KOPT-K1 (cell line): ENCODE measurements around the gene SNRPD2.

Source experiments
- H3K27ac ChIP-seq: fragments of 200-600 bp; sonication (generic); 2 replicates; pipeline ENCODE4 v1.5.1; 2016; ENCODE audit warnings: antibody characterized with exemption, mild to moderate bottlenecking, low read depth, low read length; ENCODE audit not compliant: poor library complexity, severe bottlenecking
- H3K36me3 ChIP-seq: fragments of 200-600 bp; sonication (generic); 2 replicates; pipeline ENCODE4 v1.5.1; 2017; ENCODE audit warnings: antibody characterized with exemption, mild to moderate bottlenecking, low read length, moderate library complexity; ENCODE audit not compliant: insufficient read depth
- H3K9me3 ChIP-seq: fragments of 200-600 bp; sonication (generic); 2 replicates; pipeline ENCODE4 v1.5.1; 2017; ENCODE audit warnings: antibody characterized with exemption, low read length, mild to moderate bottlenecking; ENCODE audit not compliant: insufficient read depth, poor library complexity, severe bottlenecking

Gene SNRPD2

GRCh38 chr19:45677351-45678230, 14.2 kb downstream of the SNRPD2 start:
- no peaks in the 10 kb centered on the region for H3K9me3 ChIP-seq
- H3K27ac ChIP-seq, result no peak overlapping the region
- no peaks in the 10 kb centered on the region for H3K36me3 ChIP-seq

GRCh38 chr19:45676851-45677263, 14.9 kb downstream of the SNRPD2 start:
- H3K36me3 ChIP-seq, result no peaks in the 10 kb centered on the region
- H3K27ac ChIP-seq, result no peak overlapping the region
- no peaks in the 10 kb centered on the region for H3K9me3 ChIP-seq

GRCh38 chr19:45674946-45675345, 16.8 kb downstream of the SNRPD2 start:
- H3K27ac ChIP-seq, result no peak overlapping the region
- H3K9me3 ChIP-seq, result no peaks in the 10 kb centered on the region
- no peaks in the 10 kb centered on the region for H3K36me3 ChIP-seq

GRCh38 chr19:45670670-45671453, 20.9 kb downstream of the SNRPD2 start:
- H3K9me3 ChIP-seq, result no peaks in the 10 kb centered on the region
- H3K36me3 ChIP-seq, result no peaks in the 10 kb centered on the region
- H3K27ac ChIP-seq, result no peak overlapping the region

GRCh38 chr19:45668342-45668871, 23.3 kb downstream of the SNRPD2 start:
- no peak overlapping the region for H3K27ac ChIP-seq
- no peaks in the 10 kb centered on the region for H3K36me3 ChIP-seq
- no peaks in the 10 kb centered on the region for H3K9me3 ChIP-seq

- Histone ChIP-seq H3K27ac (no peak within 1 kb of the TSS), H3K9me3 (no peaks in the 10 kb centered on the region), H3K36me3 (no peaks in the 10 kb centered on the region)
Observed at GRCh38 chr19:45667620-45668341, 24.0 kb downstream of the SNRPD2 start, which contains the start of gene GIPR. GIPR (plus strand) TSS chr19:45668221; CDS start chr19:45669521, 1,300 bp downstream.

GRCh38 chr19:45664575-45664974, 27.2 kb downstream of the SNRPD2 start:
- Histone ChIP-seq H3K27ac (no peak overlapping the region), H3K9me3 (no peaks in the 10 kb centered on the region), H3K36me3 (no peaks in the 10 kb centered on the region)

GRCh38 chr19:45663800-45664199, 28.0 kb downstream of the SNRPD2 start:
- H3K9me3 ChIP-seq, result no peaks in the 10 kb centered on the region
- H3K27ac ChIP-seq, result no peak overlapping the region
- H3K36me3 ChIP-seq, result no peaks in the 10 kb centered on the region

- Histone ChIP-seq H3K36me3 (no peaks in the 10 kb centered on the region), H3K27ac (no peak overlapping the region), H3K9me3 (no peaks in the 10 kb centered on the region)
Observed at GRCh38 chr19:45660636-45661035, 31.1 kb downstream of the SNRPD2 start.

GRCh38 chr19:45659096-45659729, 32.5 kb downstream of the SNRPD2 start:
- no peaks in the 10 kb centered on the region for H3K36me3 ChIP-seq
- H3K9me3 ChIP-seq, result no peaks in the 10 kb centered on the region
- H3K27ac ChIP-seq, result no peak overlapping the region

GRCh38 chr19:45657520-45658167, 34.1 kb downstream of the SNRPD2 start:
- Histone ChIP-seq H3K9me3 (no peaks in the 10 kb centered on the region), H3K36me3 (no peaks in the 10 kb centered on the region), H3K27ac (no peak overlapping the region)

GRCh38 chr19:45655073-45655472, 36.7 kb downstream of the SNRPD2 start:
- no peaks in the 10 kb centered on the region for H3K36me3 ChIP-seq
- H3K9me3 ChIP-seq, result no peaks in the 10 kb centered on the region

GRCh38 chr19:45653634-45654033, 38.1 kb downstream of the SNRPD2 start:
- no peak overlapping the region for H3K27ac ChIP-seq
- no peaks in the 10 kb centered on the region for H3K9me3 ChIP-seq
- no peaks in the 10 kb centered on the region for H3K36me3 ChIP-seq

More at GRCh38 chr19:45655073-45655472, 36.7 kb downstream of the SNRPD2 start:
- H3K27ac ChIP-seq, result no peak overlapping the region

- H3K9me3 ChIP-seq, result no peaks in the 10 kb centered on the region
- no peaks in the 10 kb centered on the region for H3K36me3 ChIP-seq
- no peak overlapping the region for H3K27ac ChIP-seq
Observed at GRCh38 chr19:45650722-45651121, 41.0 kb downstream of the SNRPD2 start.
